HG03469 (cell line): Measurements from ENCODE around the gene VWC2L.

Experiments
- ATAC-seq: cut with Tn5 transposase; IDR thresholded peaks from one replicate; pipeline ENCODE4 v1.9.1; 2021; ENCODE audit warnings: mild to moderate bottlenecking, moderate library complexity, moderate number of reproducible peaks; ENCODE audit not compliant: unreplicated experiment

VWC2L gene

GRCh38 chr2:214465363-214466146 is 54.7 kb downstream of the VWC2L start:
- ATAC-seq = no peak

GRCh38 chr2:214469728-214470127 is 58.9 kb downstream of the VWC2L start:
- ATAC-seq = no peak

GRCh38 chr2:214471382-214471781 is 60.5 kb downstream of the VWC2L start:
- no peak for ATAC-seq

- ATAC-seq = no peak
These were observed 61.1 kb downstream of the VWC2L start for GRCh38 chr2:214471990-214472389.

GRCh38 chr2:214477305-214477704 is 66.5 kb downstream of the VWC2L start:
- no peak for ATAC-seq

GRCh38 chr2:214481204-214481603 is 70.3 kb downstream of the VWC2L start:
- no peak for ATAC-seq

- ATAC-seq = no peak
These were observed 71.9 kb downstream of the VWC2L start for GRCh38 chr2:214482728-214483127.

GRCh38 chr2:214484239-214484638 is 73.4 kb downstream of the VWC2L start:
- no peak for ATAC-seq

GRCh38 chr2:214484701-214485100 is 73.8 kb downstream of the VWC2L start:
- ATAC-seq = no peak

GRCh38 chr2:214489181-214489580 is 78.3 kb downstream of the VWC2L start:
- ATAC-seq = no peak

GRCh38 chr2:214489702-214490101 is 78.8 kb downstream of the VWC2L start:
- no peak for ATAC-seq

GRCh38 chr2:214492152-214492551 is 81.3 kb downstream of the VWC2L start:
- ATAC-seq = no peak

- no peak for ATAC-seq
These were observed 81.8 kb downstream of the VWC2L start for GRCh38 chr2:214492608-214493007.

GRCh38 chr2:214497489-214497888 is 86.6 kb downstream of the VWC2L start:
- no peak for ATAC-seq

GRCh38 chr2:214503568-214503967 is 92.7 kb downstream of the VWC2L start:
- peak; percentile 46 for ATAC-seq

GRCh38 chr2:214504599-214505376 is 93.9 kb downstream of the VWC2L start:
- ATAC-seq = no peak

GRCh38 chr2:214507032-214507431 is 96.2 kb downstream of the VWC2L start:
- no peak for ATAC-seq

- no peak for ATAC-seq
These were observed 103.8 kb downstream of the VWC2L start for GRCh38 chr2:214514704-214515103.

GRCh38 chr2:214515111-214515510 is 104.3 kb downstream of the VWC2L start:
- no peak for ATAC-seq

- no peak for ATAC-seq
These were observed 108.5 kb downstream of the VWC2L start for GRCh38 chr2:214519258-214519818.

GRCh38 chr2:214529021-214529420 is 118.2 kb downstream of the VWC2L start:
- no peak for ATAC-seq

GRCh38 chr2:214529514-214529913 is 118.7 kb downstream of the VWC2L start:
- ATAC-seq = no peak
